NCI-H2227 treated with DMSO at 0.1 percent for 48 hours (cell line): ENCODE results near the gene PDE6B.
"Not testable (repeated sequence)": the region's sequence is repeated elsewhere in the genome, so short reads cannot be mapped to it uniquely, and the experiment has no call there.

Experiments used
- DNase-seq: peaks from one replicate; lab custom pipeline; 2025; lab: John Stamatoyannopoulos, UW

Gene PDE6B

DNA sequence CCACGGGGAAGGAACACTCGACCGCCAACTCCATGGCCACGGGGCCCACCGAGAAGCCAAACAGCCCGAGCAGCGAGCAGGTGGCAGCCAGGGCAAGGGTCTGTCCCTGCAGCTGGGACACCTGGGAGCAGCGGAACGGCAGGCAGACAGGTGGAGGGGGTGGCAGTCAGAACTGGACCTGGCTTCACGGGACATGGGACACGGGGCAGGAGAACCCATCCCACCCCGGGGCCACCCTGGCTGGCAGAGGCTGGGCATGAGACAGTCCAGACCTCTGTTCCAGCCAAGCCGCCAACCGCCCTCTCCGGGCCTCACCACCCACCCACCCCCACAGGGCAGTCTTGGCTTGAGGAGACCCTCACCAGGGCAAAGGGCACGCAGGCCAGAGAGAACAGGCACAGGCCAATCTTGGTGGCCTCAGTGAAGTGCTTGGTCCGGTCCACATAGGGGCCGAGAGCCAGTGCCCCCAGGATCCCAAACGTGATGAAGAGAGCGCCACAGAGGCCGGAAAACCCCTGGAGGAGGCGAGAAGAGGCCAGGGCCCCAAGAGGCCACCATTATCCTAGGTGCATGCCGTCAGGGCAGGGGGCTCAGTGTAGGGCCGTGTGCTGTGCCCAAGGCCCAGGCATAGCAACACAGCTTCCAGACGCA, 58.0 kb downstream of the PDE6B start:
- DNase-seq: no peak

- no peak for DNase-seq
These were observed 58.7 kb downstream of the PDE6B start for GRCh38 chr4:683982-684622.

- DNase-seq: no peak
These were observed 59.4 kb downstream of the PDE6B start for GRCh38 chr4:684623-685327.

GRCh38 chr4:685679-686412, 60.5 kb downstream of the PDE6B start:
- DNase-seq: no peak

- DNase-seq: no peak
These were observed 61.2 kb downstream of the PDE6B start for GRCh38 chr4:686413-687040.

DNA sequence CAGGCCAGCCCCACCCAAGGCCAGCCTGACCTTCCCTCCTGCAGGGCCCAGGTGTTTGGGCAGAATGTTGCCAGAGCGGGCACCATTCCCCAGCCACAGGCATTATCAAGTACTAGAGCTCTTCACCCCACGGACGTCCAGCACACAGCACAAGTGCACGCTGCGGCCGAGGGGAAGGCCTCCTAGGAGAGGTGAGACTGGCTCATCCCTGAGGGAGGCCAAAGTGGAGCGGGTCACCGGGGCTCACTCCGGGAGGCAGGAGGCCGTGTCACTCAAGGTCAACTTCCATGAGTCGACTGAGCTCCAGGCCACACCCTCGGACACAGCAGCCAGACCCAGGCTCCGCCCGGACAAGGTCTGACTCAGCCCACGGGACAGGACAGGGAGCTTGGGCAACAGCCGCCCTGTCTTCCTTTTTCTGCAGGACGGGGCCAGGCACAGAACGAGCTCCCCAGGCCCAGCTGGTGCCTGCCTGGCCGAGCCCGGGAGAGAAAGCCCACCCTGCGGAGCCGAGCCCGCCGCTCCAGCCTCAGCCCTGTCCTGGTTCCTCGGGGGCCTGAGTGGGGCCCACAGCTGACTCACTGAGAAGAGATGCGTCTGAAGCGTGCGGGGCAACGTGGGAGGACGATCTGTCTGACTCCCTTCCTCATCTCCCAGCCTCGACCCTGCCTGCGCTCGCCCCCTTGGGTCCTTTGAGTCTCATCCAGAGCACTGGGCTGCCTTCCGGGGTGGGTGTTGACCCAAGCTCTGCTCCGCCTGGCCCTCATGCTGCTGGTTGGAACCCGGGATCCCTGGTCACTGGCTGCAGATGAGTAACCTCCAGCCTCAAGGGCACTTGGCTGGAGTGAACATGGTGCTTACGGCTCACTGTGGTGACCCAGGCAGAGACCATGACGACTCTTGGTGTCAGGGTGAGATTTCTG, 61.9 kb downstream of the PDE6B start:
- no peak for DNase-seq

- DNase-seq: no peak
These were observed 62.8 kb downstream of the PDE6B start for GRCh38 chr4:687971-688853.

- no peak for DNase-seq
These were observed 63.7 kb downstream of the PDE6B start, which contains the start of gene SLC49A3 for GRCh38 chr4:688854-689681. Gene SLC49A3 (minus strand): TSS chr4:689151. CDS start chr4:689127, 24 bp downstream.

- DNase-seq: no peak
These were observed 64.3 kb downstream of the PDE6B start for GRCh38 chr4:689723-690122.

DNA sequence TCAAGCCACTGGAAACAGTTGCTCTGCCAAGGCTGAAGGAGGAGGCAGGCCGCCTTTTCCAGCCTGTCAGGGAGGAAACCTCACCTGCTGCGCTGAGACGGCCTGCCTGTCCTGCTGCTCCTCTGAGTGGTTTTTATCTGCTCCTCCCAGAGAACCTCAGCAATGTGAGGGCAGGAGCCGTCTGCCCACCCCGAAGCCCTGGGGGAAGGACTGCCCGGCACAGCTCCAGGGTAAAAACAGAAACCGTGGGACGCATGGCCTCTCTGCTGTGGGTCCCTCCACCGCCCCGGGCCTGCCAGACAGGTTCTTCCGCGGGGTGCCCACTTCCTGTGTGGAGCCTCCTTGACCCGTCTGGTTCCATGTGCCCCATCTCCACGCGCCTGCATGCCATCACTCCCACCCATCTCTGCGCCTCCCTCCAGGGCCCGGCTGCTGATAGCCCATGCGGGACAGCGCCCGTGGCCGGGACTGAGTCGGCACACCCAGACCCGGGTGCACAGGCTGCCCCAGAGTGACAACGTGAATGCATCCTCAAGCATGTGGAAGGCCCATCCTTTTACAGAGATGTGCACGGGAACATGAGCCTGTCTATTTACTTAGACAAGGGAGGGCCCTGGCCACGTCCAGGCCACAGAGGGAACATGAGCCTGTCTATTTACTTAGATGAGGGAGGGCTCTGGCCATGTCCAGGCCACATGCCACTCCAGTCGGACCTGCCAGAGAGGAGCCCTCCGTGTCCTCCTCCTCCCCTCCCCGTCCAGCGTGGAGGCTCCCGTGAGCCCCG, 67.6 kb downstream of the PDE6B start:
- no peak for DNase-seq

DNA sequence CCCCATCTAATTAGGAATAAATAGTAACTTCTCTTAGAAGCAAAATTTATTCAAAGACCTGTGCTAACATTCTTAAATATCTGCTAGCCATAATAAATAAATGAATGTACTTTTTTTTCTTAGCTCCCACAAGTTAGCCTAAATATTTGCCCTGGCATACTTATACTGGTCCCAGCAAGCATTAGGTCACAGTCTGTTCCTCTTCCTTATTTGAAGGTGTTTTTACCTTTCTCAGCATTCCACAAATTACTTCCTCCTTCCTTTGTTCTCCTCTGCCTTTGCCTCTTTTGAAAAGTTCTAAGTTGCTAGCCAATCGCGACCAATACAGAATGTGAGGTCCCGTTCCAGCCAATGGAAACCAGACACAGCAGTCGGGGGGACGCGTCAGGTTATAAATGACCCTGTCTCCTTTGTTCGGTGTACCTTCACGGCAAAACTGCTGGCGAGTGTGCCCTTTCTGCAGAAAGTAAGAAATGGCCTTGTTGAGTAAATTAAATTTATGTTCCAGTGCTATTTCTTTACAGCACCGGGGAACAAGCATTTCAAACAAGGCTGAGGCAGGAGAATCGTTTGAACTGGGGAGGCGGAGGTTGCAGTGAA, 69.1 kb downstream of the PDE6B start:
- DNase-seq: not testable (repeated sequence)

- DNase-seq: no peak
These were observed 74.6 kb downstream of the PDE6B start for GRCh38 chr4:699816-700580.

- DNase-seq: no peak
These were observed 75.4 kb downstream of the PDE6B start for GRCh38 chr4:700587-701264.

DNA sequence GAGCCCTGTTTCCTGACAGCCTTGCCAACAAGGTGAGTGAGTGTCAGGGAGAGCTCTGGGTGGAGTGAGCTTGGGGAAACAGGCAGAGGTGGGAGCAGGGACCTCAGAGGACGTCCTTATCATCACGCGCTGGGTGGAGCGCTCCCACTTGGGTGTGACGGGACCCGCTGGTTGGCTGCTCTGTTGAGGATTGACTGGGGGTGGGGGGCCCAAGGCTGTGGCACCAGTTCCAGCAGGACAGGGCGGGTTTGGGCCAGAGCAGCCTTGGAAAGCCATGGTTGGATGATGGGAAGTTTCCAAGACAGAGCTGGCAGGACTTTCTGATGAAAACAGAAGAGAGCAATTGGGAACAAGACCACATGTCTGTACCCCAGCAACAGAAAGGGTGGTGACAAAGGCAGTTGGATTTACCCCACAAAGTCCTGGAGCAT, 77.3 kb downstream of the PDE6B start:
- no peak for DNase-seq

GRCh38 chr4:703336-704197, 78.2 kb downstream of the PDE6B start:
- DNase-seq: no peak
